HG02870 (cell line): ENCODE measurements around the gene CHID1.

Experiments used
- ATAC-seq: cut with Tn5 transposase; IDR thresholded peaks from one replicate; pipeline ENCODE4 v1.9.1; 2021; ENCODE audit warnings: mild to moderate bottlenecking, moderate library complexity; ENCODE audit not compliant: unreplicated experiment

The CHID1 gene

GRCh38 chr11:865462-866430, 44.9 kb downstream of the CHID1 start:
- ATAC-seq = no peak

GRCh38 chr11:864898-865297, 45.7 kb downstream of the CHID1 start:
- ATAC-seq = no peak

GRCh38 chr11:863910-864827, 46.4 kb downstream of the CHID1 start:
- ATAC-seq = no peak

- no peak for ATAC-seq
Measured at GRCh38 chr11:863023-863909, 47.3 kb downstream of the CHID1 start.

- ATAC-seq = no peak
Measured at GRCh38 chr11:862696-863022, 48.0 kb downstream of the CHID1 start.

GRCh38 chr11:862081-862661, 48.4 kb downstream of the CHID1 start:
- no peak for ATAC-seq

GRCh38 chr11:861105-861479, 49.5 kb downstream of the CHID1 start:
- ATAC-seq = no peak

- no peak for ATAC-seq
Measured at GRCh38 chr11:860234-861104, 50.1 kb downstream of the CHID1 start.

- no peak for ATAC-seq
Measured at GRCh38 chr11:859394-860131, 51.0 kb downstream of the CHID1 start.

GRCh38 chr11:858762-859339, 51.8 kb downstream of the CHID1 start:
- no peak for ATAC-seq

GRCh38 chr11:858053-858761, 52.4 kb downstream of the CHID1 start:
- ATAC-seq = no peak

GRCh38 chr11:856397-856796, 54.2 kb downstream of the CHID1 start:
- ATAC-seq = no peak

GRCh38 chr11:855796-856195, 54.8 kb downstream of the CHID1 start:
- ATAC-seq = no peak

- ATAC-seq = no peak
Measured at GRCh38 chr11:855330-855674, 55.3 kb downstream of the CHID1 start.

- no peak for ATAC-seq
Measured at GRCh38 chr11:854601-855329, 55.8 kb downstream of the CHID1 start.

- no peak for ATAC-seq
Measured at GRCh38 chr11:853682-854448, 56.7 kb downstream of the CHID1 start.

- ATAC-seq = no peak
Measured at GRCh38 chr11:852762-853161, 57.8 kb downstream of the CHID1 start.
